Peyer's patch (tissue), 4 donors: ENCODE measurements around the gene DDR2.

Experiments
- CTCF ChIP-seq, 6 experiments: fragments of 450-650 bp in 4 of 6; fragments of 200-600 bp in 2 of 6; sonication (generic) in 1 of 6; IDR thresholded peaks; one replicate each; pipeline ENCODE4 v1.5.1; 2017 to 2019; ENCODE audit warnings: antibody characterized with exemption in 6 of 6, mild to moderate bottlenecking in 3 of 6, moderate library complexity in 1 of 6
- POLR2A ChIP-seq, 2 donors: fragments of 450-650 bp; IDR thresholded peaks; one replicate each; pipeline ENCODE4 v1.5.1; 2017; ENCODE audit warnings: antibody characterized with exemption in 2 of 2, mild to moderate bottlenecking in 2 of 2, moderate library complexity in 2 of 2

GRCh38 chr1:162765788-162766187, 133.5 kb downstream of the DDR2 start:
- TF ChIP-seq CTCF (IDR thresholded peaks at IDR 0.05), result no peak
- TF ChIP-seq POLR2A (IDR thresholded peaks at IDR 0.05), result no peak
